GM20000 (cell line): ENCODE data around the gene RPS14.

Experiments used
- DNase-seq: peaks from one replicate; pipeline ENCODE4 v3.0.0; 2012; ENCODE audit warnings: low spot score
- TF ChIP-seq, protein P1 (sequence below): IDR thresholded peaks from 2 replicates; pipeline ENCODE4 v1.5.1; 2012; ENCODE audit warnings: mild to moderate bottlenecking, control low read depth; ENCODE audit errors: extremely low read depth, missing control alignments

RPS14 gene

DNA sequence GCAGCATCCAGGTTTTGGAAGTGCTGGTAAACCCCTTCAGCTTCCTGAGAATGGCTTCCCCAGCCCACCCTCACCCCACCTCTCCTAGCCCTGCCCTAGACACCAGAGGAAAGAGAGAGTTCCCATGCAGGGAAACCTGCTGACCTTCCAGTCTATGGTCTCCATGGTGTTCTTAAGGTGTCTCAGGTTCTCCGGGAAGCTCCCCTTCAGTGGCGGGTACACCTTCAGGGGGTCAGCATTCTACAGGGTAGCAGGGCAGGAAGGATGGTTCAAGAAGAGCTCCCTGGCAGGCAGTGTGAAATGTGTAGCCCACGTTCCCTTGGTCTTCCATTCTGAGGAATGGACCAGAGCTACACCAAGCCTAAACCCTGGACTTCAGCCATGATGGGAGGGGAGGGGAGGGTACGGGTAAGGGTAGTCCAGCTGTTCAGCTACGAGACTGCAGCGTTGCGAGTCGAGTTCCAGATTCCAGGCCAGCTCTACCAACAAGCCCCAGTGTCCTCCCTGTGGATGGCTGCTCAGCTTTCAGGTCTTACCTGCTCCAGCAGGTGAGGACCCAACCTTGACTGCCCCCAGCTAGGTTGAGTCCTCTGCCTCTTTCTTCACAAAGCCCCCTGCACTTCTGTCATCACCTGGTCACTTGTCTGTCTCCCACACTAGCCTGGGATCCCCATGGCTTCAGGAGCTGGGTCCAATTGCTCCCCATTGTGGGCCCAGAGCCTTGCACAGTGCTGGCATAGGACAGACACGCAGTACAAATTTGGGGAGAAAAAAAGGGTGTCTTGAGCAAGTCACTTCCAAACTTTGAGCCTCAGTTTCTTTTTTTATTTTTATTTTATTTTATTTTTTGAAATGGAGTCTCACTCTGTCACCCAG lies 44.4 kb downstream of the RPS14 start:
- TF ChIP-seq, protein P1, sequence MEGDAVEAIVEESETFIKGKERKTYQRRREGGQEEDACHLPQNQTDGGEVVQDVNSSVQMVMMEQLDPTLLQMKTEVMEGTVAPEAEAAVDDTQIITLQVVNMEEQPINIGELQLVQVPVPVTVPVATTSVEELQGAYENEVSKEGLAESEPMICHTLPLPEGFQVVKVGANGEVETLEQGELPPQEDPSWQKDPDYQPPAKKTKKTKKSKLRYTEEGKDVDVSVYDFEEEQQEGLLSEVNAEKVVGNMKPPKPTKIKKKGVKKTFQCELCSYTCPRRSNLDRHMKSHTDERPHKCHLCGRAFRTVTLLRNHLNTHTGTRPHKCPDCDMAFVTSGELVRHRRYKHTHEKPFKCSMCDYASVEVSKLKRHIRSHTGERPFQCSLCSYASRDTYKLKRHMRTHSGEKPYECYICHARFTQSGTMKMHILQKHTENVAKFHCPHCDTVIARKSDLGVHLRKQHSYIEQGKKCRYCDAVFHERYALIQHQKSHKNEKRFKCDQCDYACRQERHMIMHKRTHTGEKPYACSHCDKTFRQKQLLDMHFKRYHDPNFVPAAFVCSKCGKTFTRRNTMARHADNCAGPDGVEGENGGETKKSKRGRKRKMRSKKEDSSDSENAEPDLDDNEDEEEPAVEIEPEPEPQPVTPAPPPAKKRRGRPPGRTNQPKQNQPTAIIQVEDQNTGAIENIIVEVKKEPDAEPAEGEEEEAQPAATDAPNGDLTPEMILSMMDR, result no peak
- no peak for DNase-seq

DNA sequence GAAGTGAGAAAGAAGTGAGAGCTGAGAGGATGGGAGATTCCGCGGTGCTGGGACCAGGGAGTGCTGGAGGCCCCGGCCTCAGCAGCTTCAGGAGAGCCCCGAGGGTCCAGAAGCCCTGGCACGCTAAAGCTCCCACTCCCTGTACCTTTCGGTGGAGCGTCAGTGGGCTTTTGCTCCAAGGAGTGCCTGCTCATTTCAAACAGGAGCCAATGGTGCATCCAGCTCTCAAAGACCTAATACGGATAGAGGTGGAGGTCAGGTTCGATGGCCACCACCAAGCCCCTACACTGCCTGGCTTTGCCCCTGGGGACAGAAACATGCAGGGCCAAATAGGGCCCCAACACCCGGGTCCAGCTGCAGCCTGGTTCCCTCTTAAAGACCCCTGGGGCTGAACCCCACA lies 45.0 kb downstream of the RPS14 start:
- no peak for DNase-seq
- TF ChIP-seq, protein P1, result no peak

DNA sequence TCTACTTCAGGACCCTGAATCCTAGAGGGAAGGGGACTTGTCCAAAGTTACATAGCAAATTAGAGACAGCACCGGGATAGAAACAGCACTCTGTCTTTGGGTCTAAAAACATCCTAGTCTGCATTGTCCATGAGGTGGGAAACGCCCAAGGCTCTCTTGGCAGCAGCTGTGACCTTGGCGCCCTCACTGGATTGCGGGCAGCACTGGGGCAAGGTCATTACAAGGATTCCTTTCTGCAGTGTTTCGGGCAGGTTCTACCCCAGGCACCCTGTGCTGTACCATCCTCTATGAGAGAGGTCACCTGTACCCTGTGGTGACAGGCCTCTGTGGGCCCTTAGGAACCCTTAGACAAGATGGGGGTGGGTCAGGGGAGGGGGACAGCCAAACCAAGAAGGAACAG lies 45.4 kb downstream of the RPS14 start:
- TF ChIP-seq, protein P1, result no peak
- no peak for DNase-seq

DNA sequence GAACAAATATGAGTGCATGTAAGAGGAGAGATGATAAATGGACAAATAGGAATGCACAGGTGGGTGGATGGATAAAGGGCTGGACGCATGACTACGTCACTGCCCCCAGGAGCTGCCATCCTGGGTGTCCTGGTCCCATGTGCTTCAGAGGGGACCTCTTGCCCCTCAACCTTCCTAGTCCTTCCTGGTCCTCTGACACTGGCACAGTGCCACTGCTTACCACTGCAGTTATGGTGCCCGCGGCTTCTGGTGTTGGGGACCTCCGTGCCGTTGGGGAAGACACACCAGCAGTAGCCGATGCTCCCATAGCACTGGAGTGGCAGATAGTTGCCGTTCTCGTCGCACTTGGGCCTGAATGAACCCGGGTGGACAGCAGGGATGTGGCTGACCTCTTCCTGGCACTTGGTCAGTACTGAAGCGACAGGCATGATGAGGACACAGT lies 46.6 kb downstream of the RPS14 start:
- DNase-seq, result no peak
- TF ChIP-seq, protein P1, result no peak

DNA sequence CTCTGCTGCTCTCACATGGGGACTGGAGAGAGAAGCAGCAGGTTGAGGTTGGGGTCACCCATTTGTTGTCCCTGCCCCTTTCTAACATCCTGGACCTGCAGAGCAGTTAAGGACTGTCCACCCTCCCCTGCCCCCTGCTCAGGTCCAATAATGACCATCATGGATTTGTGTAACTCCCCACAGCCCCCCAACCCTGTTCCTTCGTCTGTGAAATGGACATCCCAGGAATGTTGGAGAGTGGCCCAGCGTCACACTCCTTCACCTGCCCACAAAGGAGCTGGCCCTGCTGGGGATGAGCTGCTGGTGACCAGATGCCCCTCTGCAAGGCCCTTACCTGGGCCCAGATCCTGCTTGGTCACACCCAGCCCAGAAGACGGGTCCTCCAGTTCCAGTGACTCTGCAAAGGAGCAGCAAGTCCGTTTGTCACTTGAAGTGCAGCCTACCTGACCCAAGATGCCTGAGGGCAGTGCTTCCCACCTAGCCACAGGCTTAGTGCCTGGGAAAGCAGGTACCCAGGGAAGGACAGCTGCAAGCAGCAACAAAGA lies 47.2 kb downstream of the RPS14 start:
- TF ChIP-seq, protein P1, result no peak
- DNase-seq, result no peak

DNA sequence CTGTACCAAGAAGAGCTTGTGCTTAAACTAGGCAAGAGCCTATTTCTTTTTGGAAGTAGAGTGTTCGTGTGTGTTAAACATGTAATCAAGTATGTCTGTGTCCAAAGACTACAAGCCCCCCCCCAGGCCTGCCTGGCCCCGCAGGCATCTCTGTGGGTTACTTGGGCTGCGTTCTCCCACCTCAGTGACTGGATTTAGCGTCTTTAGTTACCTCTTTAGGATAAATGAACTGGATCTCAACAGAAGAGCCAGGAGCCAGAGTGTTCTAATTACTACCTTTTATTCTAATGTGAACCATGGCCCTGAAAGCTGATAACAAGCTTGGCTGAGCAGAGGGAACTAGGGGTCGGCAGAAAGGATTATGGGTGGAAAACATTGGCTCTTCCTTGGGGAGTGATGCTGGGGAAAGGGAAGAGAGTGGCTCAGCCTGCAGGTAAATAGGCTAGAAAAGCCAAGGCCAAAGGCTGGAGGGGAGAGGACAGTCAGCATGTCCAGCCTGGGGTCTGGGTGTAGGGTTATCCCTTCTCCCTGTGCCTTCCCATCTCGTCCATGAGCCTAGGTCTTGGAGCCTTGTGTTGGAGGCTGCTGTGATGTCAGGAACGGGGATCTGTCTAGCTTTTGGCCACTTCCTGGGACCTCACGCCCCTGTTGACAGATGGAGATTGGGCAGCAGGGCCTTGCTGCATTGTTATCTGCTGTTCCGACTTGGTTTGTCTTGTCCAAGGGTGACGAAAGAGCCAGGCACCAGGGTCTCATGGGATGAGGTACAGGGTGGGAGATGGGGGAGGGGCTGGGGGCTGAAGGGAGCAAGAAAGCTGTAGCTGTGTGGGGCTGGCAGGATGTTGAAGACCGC lies 47.9 kb downstream of the RPS14 start:
- DNase-seq, result no peak
- TF ChIP-seq, protein P1, result no peak

DNA sequence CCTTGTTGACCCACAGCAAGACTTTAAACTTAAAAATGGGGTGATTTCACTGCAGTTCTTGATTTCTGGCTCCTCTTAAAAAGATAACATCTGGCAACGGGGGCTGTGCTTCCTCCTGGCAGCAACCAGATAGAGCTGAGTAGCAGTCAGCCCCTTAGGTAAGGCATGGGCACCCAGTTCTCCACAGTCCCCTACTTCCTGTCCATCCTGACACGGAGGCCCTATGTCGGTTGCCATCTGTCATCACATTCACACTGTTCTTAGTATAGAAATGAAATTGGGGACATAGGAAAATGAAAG lies 48.5 kb downstream of the RPS14 start:
- TF ChIP-seq, protein P1, result no peak
- DNase-seq, result no peak
